22Rv1 (cell line): ENCODE results near the gene TMED5.
A peak's percentile ranks its signal among the peaks of the same experiment; 100 is the strongest.
"Not testable (repeated sequence)": the region's sequence is repeated elsewhere in the genome, so short reads cannot be mapped to it uniquely, and the experiment has no call there.

Experiments used
- H3K27ac ChIP-seq: fragments of 450-650 bp; 2 replicates; pipeline ENCODE4 v1.5.1; 2017
- CTCF ChIP-seq: fragments of 450-650 bp; IDR thresholded peaks from 2 replicates; pipeline ENCODE4 v1.5.1; 2017; ENCODE audit warnings: mild to moderate bottlenecking
- ZFX ChIP-seq: fragments of 450-650 bp; IDR thresholded peaks from 2 replicates; pipeline ENCODE4 v1.6.1; 2017; ENCODE audit warnings: antibody characterized with exemption, borderline replicate concordance

Gene TMED5

GRCh38 chr1:93179886-93180722 is at the start of gene TMED5:
TMED5 (minus strand) TSS chr1:93180413; CDS start chr1:93180242, 171 bp downstream.
- TF ChIP-seq ZFX (no peak), CTCF (peak; percentile 18)
- H3K27ac ChIP-seq: peak within 1 kb of the TSS; percentile 95

GRCh38 chr1:93223023-93223675 is 42.9 kb upstream of the TMED5 start:
- TF ChIP-seq ZFX (no peak), CTCF (no peak)
- H3K27ac ChIP-seq: no peak overlapping the region

GRCh38 chr1:93221913-93222312 is 41.7 kb upstream of the TMED5 start:
- no peak overlapping the region for H3K27ac ChIP-seq
- TF ChIP-seq ZFX: no peak
- no peak for TF ChIP-seq CTCF

GRCh38 chr1:93220716-93221115 is 40.5 kb upstream of the TMED5 start:
- H3K27ac ChIP-seq: not testable (repeated sequence)

GRCh38 chr1:93219443-93219842 is 39.2 kb upstream of the TMED5 start:
- no peak for TF ChIP-seq CTCF
- no peak for TF ChIP-seq ZFX
- H3K27ac ChIP-seq: no peak overlapping the region

GRCh38 chr1:93215322-93215721 is 35.1 kb upstream of the TMED5 start:
- H3K27ac ChIP-seq: no peak overlapping the region
- no peak for TF ChIP-seq ZFX
- TF ChIP-seq CTCF: no peak

- TF ChIP-seq ZFX (no peak), CTCF (no peak)
- no peak overlapping the region for H3K27ac ChIP-seq
Measured at GRCh38 chr1:93207211-93207610, 27.0 kb upstream of the TMED5 start.

GRCh38 chr1:93206567-93206954 is 26.3 kb upstream of the TMED5 start:
- no peak for TF ChIP-seq CTCF
- no peak for TF ChIP-seq ZFX
- H3K27ac ChIP-seq: no peak overlapping the region
